ENCODE measurements around the gene USP31. TPM values are rescaled to one million over a fixed set of nuclear protein-coding genes. Genes with fewer than 3 reads are reported as not detected.

USP31 gene
- total and polyA plus RNA-seq, 2 of the 13 experiments (the other 11 are each of a cell fraction or from before 2014, with no cell fraction given): 22.5 to 23.3 TPM

GRCh38 chr16:23174622-23175021 lies 25.4 kb upstream of the USP31 start (continued):
- TF ChIP-seq ZBTB1 (CRISPR knock-in tag; IDR thresholded peaks at IDR 0.05; ENCODE audit: borderline replicate concordance) (peak; percentile 64; the same call in 1 of the 2 replicates), NCOR1 (IDR thresholded peaks at IDR 0.05; ENCODE audit: borderline replicate concordance, low read length) (no peak), ZNF562 (CRISPR knock-in tag; IDR thresholded peaks at IDR 0.05; ENCODE audit: borderline replicate concordance) (no peak), IKZF4 (CRISPR knock-in tag; IDR thresholded peaks at IDR 0.05; ENCODE audit: borderline replicate concordance, low read depth, not compliant biosample characterization) (no peak), NFKBIZ (CRISPR knock-in tag; IDR thresholded peaks at IDR 0.05) (no peak), ZNF20 (CRISPR knock-in tag; IDR thresholded peaks at IDR 0.05) (no peak), ZGPAT (CRISPR knock-in tag; IDR thresholded peaks at IDR 0.05) (0 out of 2 replicates have a peak, but pooled peaks have one; percentile 27), ZNF460 (CRISPR knock-in tag; IDR thresholded peaks at IDR 0.05; ENCODE audit: borderline replicate concordance) (no peak), AGO2 (optimal IDR thresholded peaks at IDR 0.05; ENCODE audit: low read depth, low read length) (no peak), KDM2A (CRISPR knock-in tag; IDR thresholded peaks at IDR 0.05; ENCODE audit: borderline replicate concordance, low read depth) (no peak), ZNF431 (CRISPR knock-in tag; IDR thresholded peaks at IDR 0.05; ENCODE audit: borderline replicate concordance, low read depth) (no peak), HOXA7 (CRISPR knock-in tag; IDR thresholded peaks at IDR 0.05) (no peak), JARID2 (CRISPR knock-in tag; IDR thresholded peaks at IDR 0.05; ENCODE audit: insufficient replicate concordance) (no peak), ERF (CRISPR knock-in tag; IDR thresholded peaks at IDR 0.05) (peak; percentile 68; the same call in 1 of the 2 replicates), RARA (CRISPR knock-in tag; IDR thresholded peaks at IDR 0.05) (0 out of 2 replicates have a peak, but pooled peaks have one; percentile 15), ZBTB2 (CRISPR knock-in tag; IDR thresholded peaks at IDR 0.05; ENCODE audit: low read depth) (no peak), U2AF1 (optimal IDR thresholded peaks at IDR 0.05; ENCODE audit: low read depth, low read length) (no peak), TSC22D2 (CRISPR knock-in tag; IDR thresholded peaks at IDR 0.05; ENCODE audit: borderline replicate concordance) (no peak), SNAPC2 (CRISPR knock-in tag; IDR thresholded peaks at IDR 0.05) (no peak), ZNF567 (CRISPR knock-in tag; IDR thresholded peaks at IDR 0.05; ENCODE audit: borderline replicate concordance) (no peak), KDM4B (CRISPR knock-in tag; IDR thresholded peaks at IDR 0.05) (no peak), ZNF644 (CRISPR knock-in tag; IDR thresholded peaks at IDR 0.05; ENCODE audit: low read depth) (peak; percentile 51; the same call in 1 of the 2 replicates), ZNF574 (CRISPR knock-in tag; IDR thresholded peaks at IDR 0.05) (no peak), BHLHE40 (IDR thresholded peaks at IDR 0.05; ENCODE audit: low read length) (no peak), MIXL1 (CRISPR knock-in tag; IDR thresholded peaks at IDR 0.05) (peak; percentile 40; the same call in 1 of the 2 replicates), CHD2 (IDR thresholded peaks at IDR 0.05; ENCODE audit: low read depth, low read length) (no peak), TBL1XR1 (IDR thresholded peaks at IDR 0.05; ENCODE audit: borderline replicate concordance, low read length, partially characterized antibody) (no peak), NKX3-1 (CRISPR knock-in tag; IDR thresholded peaks at IDR 0.05) (0 out of 2 replicates have a peak, but pooled peaks have one; percentile 53)

Measured in HepG2 (cell line).